ENCODE results near the gene CDCP1.

DNA sequence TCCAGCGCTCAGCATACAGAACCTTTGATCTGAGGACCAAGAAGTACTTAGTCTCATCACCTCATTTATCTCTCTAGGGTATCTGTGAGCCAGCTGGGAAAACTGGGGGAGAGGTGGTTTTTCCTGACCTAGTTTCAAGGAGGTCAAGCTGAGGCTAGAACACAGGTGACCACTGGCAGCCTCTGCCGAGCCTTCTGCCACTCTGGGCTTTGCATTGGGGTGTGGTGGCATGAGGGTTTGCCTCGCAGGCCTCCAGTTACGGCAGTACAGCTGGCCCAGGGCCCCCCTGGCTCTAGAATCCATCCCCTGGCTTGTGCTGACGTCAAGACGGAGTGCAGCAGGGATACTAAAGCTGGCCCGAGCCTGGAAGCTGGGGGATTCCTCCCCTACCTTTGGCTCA is 34.7 kb upstream of the CDCP1 start:
- TF ChIP-seq, protein P1, sequence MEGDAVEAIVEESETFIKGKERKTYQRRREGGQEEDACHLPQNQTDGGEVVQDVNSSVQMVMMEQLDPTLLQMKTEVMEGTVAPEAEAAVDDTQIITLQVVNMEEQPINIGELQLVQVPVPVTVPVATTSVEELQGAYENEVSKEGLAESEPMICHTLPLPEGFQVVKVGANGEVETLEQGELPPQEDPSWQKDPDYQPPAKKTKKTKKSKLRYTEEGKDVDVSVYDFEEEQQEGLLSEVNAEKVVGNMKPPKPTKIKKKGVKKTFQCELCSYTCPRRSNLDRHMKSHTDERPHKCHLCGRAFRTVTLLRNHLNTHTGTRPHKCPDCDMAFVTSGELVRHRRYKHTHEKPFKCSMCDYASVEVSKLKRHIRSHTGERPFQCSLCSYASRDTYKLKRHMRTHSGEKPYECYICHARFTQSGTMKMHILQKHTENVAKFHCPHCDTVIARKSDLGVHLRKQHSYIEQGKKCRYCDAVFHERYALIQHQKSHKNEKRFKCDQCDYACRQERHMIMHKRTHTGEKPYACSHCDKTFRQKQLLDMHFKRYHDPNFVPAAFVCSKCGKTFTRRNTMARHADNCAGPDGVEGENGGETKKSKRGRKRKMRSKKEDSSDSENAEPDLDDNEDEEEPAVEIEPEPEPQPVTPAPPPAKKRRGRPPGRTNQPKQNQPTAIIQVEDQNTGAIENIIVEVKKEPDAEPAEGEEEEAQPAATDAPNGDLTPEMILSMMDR (IDR thresholded peaks at IDR 0.05): no peak
- TF ChIP-seq POLR2A (IDR thresholded peaks at IDR 0.05) (no peak), POLR2AphosphoS5 (IDR thresholded peaks at IDR 0.05) (no peak), EP300 (IDR thresholded peaks at IDR 0.05) (no peak)
